OCI-LY3 (cell line): Measurements from ENCODE around the gene NNT.

ENCODE experiments used
- H2AFZ ChIP-seq: fragments of 200-600, 300-600 bp; shearing (Covaris generic); 2 replicates; pipeline ENCODE4 v1.6.0; 2014; ENCODE audit warnings: antibody characterized with exemption, low read depth, low read length
- H3K27ac ChIP-seq: fragments of 200-600, 300-600 bp; sonication (generic); 2 replicates; pipeline ENCODE4 v1.5.1; 2014; ENCODE audit warnings: mild to moderate bottlenecking, low read length, moderate library complexity, mixed read lengths
- H3K27me3 ChIP-seq: fragments of 200-600, 300-600 bp; sonication (generic); 2 replicates; pipeline ENCODE4 v1.6.1; 2014; ENCODE audit warnings: low read depth, low read length, mixed read lengths
- H3K36me3 ChIP-seq: fragments of 200-600, 300-600 bp; sonication (generic); replicated peaks from 2 replicates; pipeline ENCODE3; 2014; ENCODE audit warnings: low read depth, low read length, mixed read lengths
- H3K4me1 ChIP-seq: fragments of 300-600, 200-600 bp; sonication (generic); 2 replicates; pipeline ENCODE4 v1.6.1; 2014; ENCODE audit warnings: low read length, mixed read lengths
- H3K4me2 ChIP-seq: fragments of 200-600, 300-600 bp; sonication (generic); 2 replicates; pipeline ENCODE4 v1.6.1; 2014; ENCODE audit warnings: low read length, mixed read lengths
- H3K4me3 ChIP-seq: fragments of 300-600, 200-600 bp; sonication (generic); 2 replicates; pipeline ENCODE4 v1.5.1; 2014; ENCODE audit warnings: antibody characterized with exemption, mild to moderate bottlenecking, low read length, moderate library complexity
- H3K79me2 ChIP-seq: fragments of 300-600, 200-600 bp; shearing (Covaris generic); 2 replicates; pipeline ENCODE4 v1.6.1; 2014; ENCODE audit warnings: mild to moderate bottlenecking, low read length, mixed read lengths
- H3K9ac ChIP-seq: fragments of 300-600, 200-600 bp; shearing (Covaris generic); 2 replicates; pipeline ENCODE4 v1.6.0; 2014; ENCODE audit warnings: mild to moderate bottlenecking, low read length, moderate library complexity
- H3K9me3 ChIP-seq: fragments of 200-600, 300-600 bp; shearing (Covaris generic); 2 replicates; pipeline ENCODE4 v1.6.1; 2014; ENCODE audit warnings: low read length, mixed read lengths; ENCODE audit not compliant: insufficient read depth
- H4K20me1 ChIP-seq: fragments of 200-600, 300-600 bp; sonication (generic); 2 replicates; pipeline ENCODE4 v1.6.1; 2016; ENCODE audit warnings: low read length, mixed read lengths; ENCODE audit not compliant: insufficient read depth
- CTCF ChIP-seq: fragments of 200-600, 300-600 bp; sonication (generic); IDR thresholded peaks from 2 replicates; pipeline ENCODE4 v1.5.1; 2014; ENCODE audit warnings: antibody characterized with exemption, low read length, low read depth
- EZH2phosphoT487 ChIP-seq: fragments of 200-600 bp; shearing (Covaris generic); IDR thresholded peaks from 2 replicates; pipeline ENCODE4 v1.6.1; 2018; ENCODE audit warnings: antibody characterized with exemption, mixed run types, low read depth

NNT gene

DNA sequence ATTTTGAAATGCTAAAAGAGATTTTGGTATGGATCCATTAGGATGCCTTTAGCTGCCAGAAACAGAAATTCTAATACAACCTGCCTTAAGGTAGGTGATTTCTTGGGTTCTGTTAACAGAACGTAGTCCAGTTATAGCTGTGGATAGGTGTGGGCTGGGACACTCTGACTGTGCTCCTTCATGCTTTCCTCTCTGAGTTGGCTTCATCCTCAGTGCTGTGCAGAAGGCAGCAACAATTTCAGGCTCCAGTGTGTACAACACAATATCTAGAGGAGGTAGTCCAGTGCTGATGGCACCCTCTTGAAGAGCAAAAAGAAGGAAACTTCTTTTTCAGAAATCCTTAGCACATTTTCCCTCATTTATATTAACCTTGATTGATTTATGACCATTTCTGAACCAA is 34.4 kb downstream of the NNT start:
- H3K4me3 ChIP-seq: no peak overlapping the region
- H3K27me3 ChIP-seq: no peaks in the 10 kb centered on the region
- H2AFZ ChIP-seq: no peak overlapping the region
- H3K36me3 ChIP-seq: peaks cover 11% of the 10 kb centered on the region
- TF ChIP-seq EZH2phosphoT487: no peak
- TF ChIP-seq CTCF: no peak
- peaks cover 5% of the 10 kb centered on the region; the same call in 1 of the 2 replicates for H3K4me1 ChIP-seq
- H3K9ac ChIP-seq: no peak overlapping the region
- peaks cover 3% of the 10 kb centered on the region; the same call in 1 of the 2 replicates for H4K20me1 ChIP-seq
- no peak overlapping the region for H3K27ac ChIP-seq
- H3K9me3 ChIP-seq: no peaks in the 10 kb centered on the region
- no peak overlapping the region for H3K4me2 ChIP-seq
- H3K79me2 ChIP-seq: no peaks in the 10 kb centered on the region

- Histone ChIP-seq H3K36me3 (peaks cover 11% of the 10 kb centered on the region), H3K27me3 (no peaks in the 10 kb centered on the region), H3K4me2 (no peak overlapping the region), H2AFZ (no peak overlapping the region), H3K4me1 (peaks cover 5% of the 10 kb centered on the region; the same call in 1 of the 2 replicates), H3K4me3 (no peak overlapping the region), H3K27ac (no peak overlapping the region), H3K9ac (no peak overlapping the region), H3K79me2 (no peaks in the 10 kb centered on the region), H3K9me3 (no peaks in the 10 kb centered on the region), H4K20me1 (peaks cover 3% of the 10 kb centered on the region; the same call in 1 of the 2 replicates)
- TF ChIP-seq EZH2phosphoT487: no peak
- no peak for TF ChIP-seq CTCF
These were observed 35.1 kb downstream of the NNT start for GRCh38 chr5:43638107-43638506.

- H3K4me2 ChIP-seq: no peak overlapping the region
These were observed 35.6 kb downstream of the NNT start for GRCh38 chr5:43638546-43638945.

DNA sequence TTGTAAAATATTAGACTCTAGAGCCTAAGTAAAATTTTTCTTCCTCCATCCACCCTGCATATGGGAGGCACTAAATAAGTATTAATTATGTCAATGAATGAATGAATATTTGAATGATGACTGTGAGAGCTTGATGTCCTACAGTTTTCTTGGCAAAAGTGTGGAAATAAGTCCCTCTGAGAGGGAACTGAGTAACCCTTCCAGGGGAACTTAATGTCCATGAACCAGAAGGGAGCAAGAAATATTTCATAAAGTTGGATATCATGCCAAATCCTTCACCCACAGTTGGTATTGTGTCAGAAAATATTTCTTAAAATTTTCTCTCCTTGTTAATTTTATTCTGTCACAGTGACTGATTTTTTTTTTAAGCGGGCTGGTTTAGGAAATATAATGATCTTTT is 36.6 kb downstream of the NNT start:
- H2AFZ ChIP-seq: no peak overlapping the region
- no peak overlapping the region for H3K4me2 ChIP-seq
- H4K20me1 ChIP-seq: 0 out of 2 replicates have a peak, but pooled peaks cover 2% of the 10 kb centered on the region
- H3K4me3 ChIP-seq: no peak overlapping the region
- TF ChIP-seq CTCF (no peak), EZH2phosphoT487 (no peak)
- peaks cover 11% of the 10 kb centered on the region for H3K36me3 ChIP-seq
- H3K27ac ChIP-seq: no peak overlapping the region
- no peaks in the 10 kb centered on the region for H3K27me3 ChIP-seq
- no peak overlapping the region for H3K9ac ChIP-seq
- H3K9me3 ChIP-seq: no peaks in the 10 kb centered on the region
- H3K79me2 ChIP-seq: no peaks in the 10 kb centered on the region
- peaks cover 5% of the 10 kb centered on the region; the same call in 1 of the 2 replicates for H3K4me1 ChIP-seq

More at GRCh38 chr5:43638546-43638945, 35.6 kb downstream of the NNT start:
- Histone ChIP-seq H3K36me3 (peaks cover 11% of the 10 kb centered on the region), H3K27me3 (no peaks in the 10 kb centered on the region), H3K9ac (no peak overlapping the region), H3K79me2 (no peaks in the 10 kb centered on the region), H3K4me3 (no peak overlapping the region), H4K20me1 (peaks cover 3% of the 10 kb centered on the region; the same call in 1 of the 2 replicates), H3K27ac (no peak overlapping the region), H3K4me1 (peaks cover 5% of the 10 kb centered on the region; the same call in 1 of the 2 replicates), H3K9me3 (no peaks in the 10 kb centered on the region), H2AFZ (no peak overlapping the region)
- no peak for TF ChIP-seq CTCF
- no peak for TF ChIP-seq EZH2phosphoT487
